OCI-LY3 (cell line): ENCODE measurements around the gene CEACAM6.

Experiments
- CTCF ChIP-seq: fragments of 200-600, 300-600 bp; sonication (generic); IDR thresholded peaks from 2 replicates; pipeline ENCODE4 v1.5.1; 2014; ENCODE audit warnings: antibody characterized with exemption, low read length, low read depth
- EZH2phosphoT487 ChIP-seq: fragments of 200-600 bp; shearing (Covaris generic); IDR thresholded peaks from 2 replicates; pipeline ENCODE4 v1.6.1; 2018; ENCODE audit warnings: antibody characterized with exemption, mixed run types, low read depth

DNA sequence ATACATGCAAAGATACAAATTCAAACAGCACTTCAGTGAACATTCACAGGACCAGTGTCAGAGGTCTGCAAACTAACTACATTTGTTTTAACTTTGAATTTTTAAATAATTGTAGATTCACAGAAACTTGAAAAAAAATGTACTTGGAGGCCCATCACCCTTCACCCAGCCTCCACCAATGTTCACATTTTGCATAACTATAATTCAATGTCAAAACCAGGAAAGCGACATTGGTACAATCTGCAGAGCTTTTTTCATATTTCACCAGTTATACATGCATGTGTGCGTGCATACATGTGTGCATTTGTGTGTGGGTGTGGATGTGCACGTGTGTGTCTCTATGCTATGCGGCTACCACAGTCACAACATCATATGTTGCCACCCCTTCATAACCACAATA, 60.0 kb downstream of the CEACAM6 start:
- TF ChIP-seq CTCF (no peak), EZH2phosphoT487 (no peak)
